GM21515 (cell line): ENCODE measurements around the gene ANKRD13B.
"Not testable (repeated sequence)": the region's sequence is repeated elsewhere in the genome, so short reads cannot be mapped to it uniquely, and the experiment has no call there.

Experiments
- ATAC-seq: cut with Tn5 transposase; IDR thresholded peaks from one replicate; pipeline ENCODE4 v1.9.1; 2021; ENCODE audit not compliant: unreplicated experiment

The ANKRD13B gene

DNA sequence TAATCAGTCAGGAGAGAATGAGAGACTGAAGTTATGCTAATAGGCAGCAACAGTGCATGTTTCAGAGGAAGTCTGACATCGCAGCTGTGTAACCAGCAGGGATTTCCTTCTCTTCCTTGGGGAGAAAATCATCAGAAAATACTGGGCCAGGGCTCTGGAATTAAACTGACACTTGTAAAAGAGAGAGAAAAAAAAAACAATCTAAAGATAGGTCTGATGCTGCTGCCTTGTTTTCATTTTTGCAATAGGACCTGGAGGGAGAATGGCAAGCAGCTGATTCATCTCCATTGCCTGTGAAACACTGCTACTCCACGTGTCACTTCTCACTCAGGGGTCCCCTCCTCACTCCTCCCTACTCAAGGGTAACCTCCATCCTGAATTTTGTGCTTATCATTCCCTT lies 47.5 kb downstream of the ANKRD13B start:
- ATAC-seq: no peak

GRCh38 chr17:29640981-29641642 lies 48.2 kb downstream of the ANKRD13B start:
- no peak for ATAC-seq

DNA sequence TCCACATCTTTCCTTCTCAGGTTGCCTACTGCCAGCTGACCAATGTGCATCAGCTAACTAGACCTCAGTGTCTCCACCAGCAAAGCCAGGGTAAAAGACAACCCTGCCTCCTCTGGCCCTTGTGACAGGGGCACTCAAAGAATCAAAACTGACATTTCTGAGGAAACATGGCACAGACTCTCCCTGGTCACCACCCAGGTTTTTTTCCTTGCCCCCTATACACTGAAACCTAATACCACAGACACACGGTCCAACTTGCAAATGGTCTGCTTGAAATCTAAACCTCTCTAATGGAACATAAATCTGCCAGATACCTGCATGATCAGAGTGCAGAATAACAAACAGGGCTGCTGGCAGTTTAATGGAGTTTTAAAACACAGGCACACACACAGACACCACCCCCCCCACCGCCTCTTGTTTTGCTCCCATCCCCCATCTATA lies 49.3 kb downstream of the ANKRD13B start:
- no peak for ATAC-seq

DNA sequence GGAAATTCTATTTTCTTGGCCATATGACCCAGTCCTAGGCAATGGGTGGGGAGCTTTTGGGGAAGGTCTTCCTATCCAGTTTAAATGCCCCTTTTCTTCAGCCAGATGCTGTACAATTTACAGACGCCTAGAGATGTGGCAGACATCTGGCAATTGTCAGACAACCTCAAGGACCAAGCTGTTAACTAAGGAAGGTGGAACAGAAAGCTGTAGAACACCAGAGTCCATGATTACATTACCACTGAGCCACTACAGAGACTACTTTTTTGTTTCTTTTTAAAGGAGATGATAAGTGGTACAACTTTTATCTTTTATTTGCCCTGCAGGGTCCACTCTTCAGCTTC lies 50.9 kb downstream of the ANKRD13B start:
- ATAC-seq: no peak

DNA sequence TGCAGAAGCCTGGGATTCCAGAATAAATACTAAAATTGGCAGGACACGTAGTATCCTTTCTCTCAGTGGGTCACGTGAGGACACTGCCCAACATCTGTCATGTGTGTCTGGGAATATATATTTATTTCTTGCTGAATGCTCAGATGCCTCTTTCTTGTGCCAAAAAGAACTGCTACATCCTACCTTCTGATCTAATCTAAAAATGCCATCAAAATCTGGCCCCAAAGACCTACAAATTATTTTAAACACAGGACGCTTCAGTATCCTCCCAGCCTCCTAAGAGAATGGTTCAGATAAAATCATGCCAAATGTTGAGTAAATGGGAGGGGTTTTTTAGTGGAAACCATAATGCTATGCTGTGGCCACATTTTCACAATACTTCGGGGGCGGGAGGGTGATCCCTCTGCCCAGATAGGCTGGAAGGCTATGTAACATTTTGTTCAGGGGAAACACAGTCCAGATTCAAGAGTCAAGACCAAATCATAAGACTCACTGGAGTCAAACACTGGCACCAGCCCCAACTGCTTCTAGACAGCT lies 52.7 kb downstream of the ANKRD13B start:
- ATAC-seq: no peak

DNA sequence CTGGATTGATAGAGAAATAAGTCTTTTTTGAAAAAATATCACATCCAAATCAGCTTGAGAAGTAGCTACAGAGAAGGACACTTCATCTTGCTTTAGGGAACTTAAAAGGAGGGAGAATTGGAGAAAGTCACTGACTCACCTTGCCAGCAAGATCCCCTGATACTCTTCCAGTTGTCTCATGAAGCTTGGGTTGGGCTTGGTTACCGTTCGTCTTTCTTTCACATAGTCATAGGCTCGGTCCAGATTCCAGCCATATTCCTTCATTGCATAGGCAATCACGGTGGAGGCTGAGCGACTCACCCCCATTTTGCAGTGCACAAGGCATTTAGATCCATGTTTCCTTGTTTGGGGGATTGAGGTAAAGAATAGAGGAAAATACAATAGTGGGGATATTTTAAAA lies 55.1 kb downstream of the ANKRD13B start:
- no peak for ATAC-seq

GRCh38 chr17:29649359-29649758 lies 56.4 kb downstream of the ANKRD13B start:
- ATAC-seq: no peak

DNA sequence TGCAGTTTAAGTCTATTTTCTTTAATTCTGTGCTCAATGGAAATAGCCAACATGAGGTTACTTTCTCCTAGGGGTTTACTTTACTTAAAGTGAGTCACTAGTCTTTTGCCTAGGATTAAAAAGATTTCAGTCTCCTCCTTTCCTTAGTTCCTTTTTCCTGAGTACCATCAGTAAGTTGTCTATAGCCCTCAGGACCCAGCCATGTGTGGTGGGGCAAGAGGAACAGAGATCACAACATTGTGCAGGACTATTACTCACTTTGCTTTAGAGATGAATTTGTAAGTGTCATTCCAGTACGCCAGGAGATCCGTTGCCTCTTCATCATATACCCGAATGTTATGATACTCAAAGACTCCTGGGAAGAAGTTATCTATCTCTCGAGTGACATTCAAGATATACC lies 57.5 kb downstream of the ANKRD13B start:
- ATAC-seq: no peak

DNA sequence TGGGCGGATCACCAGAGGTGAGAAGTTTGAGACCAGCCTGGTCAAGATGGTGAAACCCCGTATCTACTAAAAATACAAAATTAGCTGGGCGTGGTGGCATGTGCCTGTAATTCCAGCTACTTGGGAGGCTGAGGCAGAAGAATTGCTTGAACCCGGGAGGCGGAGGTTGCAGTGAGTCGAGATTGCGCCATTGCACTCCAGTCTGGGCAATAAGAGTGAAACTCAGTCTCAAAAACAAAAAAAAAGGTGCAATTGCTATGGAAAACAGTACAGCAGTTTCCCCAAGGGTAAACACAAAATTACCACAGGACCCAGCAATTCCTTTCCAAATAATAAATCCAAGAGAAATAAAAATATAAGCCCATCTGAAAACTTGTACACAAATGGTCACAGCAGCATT lies 59.0 kb downstream of the ANKRD13B start:
- ATAC-seq: not testable (repeated sequence)

GRCh38 chr17:29652976-29653375 lies 60.0 kb downstream of the ANKRD13B start:
- ATAC-seq: no peak

DNA sequence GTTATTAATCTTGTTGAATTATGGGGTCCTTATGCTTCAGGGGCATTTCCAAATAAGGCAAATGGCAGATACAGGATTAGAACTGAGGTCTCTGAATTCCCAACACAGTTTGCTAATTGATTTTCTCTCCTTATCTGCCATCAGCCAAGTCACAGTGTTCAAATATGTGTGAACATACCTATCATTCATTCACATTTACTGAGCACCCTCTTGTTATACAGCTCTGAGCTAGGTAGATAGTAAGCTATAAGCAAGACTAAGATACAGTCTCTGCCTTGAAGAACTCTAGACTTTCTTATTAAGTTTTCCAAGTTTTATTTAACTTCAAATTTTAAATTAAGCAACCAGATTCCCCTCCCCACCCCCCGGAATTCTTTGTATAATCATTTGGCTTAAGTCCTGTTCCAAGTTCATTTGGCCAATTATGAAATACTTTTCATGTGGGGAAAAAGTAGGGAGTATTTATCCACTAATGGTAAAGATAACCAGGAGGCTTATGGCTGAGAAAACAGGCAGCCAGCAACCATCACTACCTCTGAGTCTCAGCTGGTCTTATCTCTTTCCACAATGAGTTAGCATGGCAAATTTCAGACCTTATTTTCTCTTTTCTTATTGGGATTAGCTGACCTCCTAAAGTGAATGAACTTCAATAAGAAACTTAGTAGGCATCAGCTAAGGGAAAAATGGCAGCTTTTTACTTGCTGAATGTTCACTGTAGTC lies 61.2 kb downstream of the ANKRD13B start:
- ATAC-seq: no peak

- ATAC-seq: no peak
These were observed 62.4 kb downstream of the ANKRD13B start for GRCh38 chr17:29655323-29655722.

- ATAC-seq: no peak
These were observed 66.2 kb downstream of the ANKRD13B start for GRCh38 chr17:29659155-29659554.

GRCh38 chr17:29661213-29661612 lies 68.3 kb downstream of the ANKRD13B start:
- ATAC-seq: no peak

GRCh38 chr17:29663155-29663554 lies 70.2 kb downstream of the ANKRD13B start:
- no peak for ATAC-seq
